H9 (cell line): Measurements from ENCODE around the gene CLBA1. TPM values are rescaled to one million over a fixed set of nuclear protein-coding genes. Genes with fewer than 3 reads are reported as not detected.
"Not testable (repeated sequence)": the region's sequence is repeated elsewhere in the genome, so short reads cannot be mapped to it uniquely, and the experiment has no call there.

ENCODE experiments used
- DNase-seq: peaks from one replicate; pipeline ENCODE4 v3.0.0-alpha.2; 2017
- H2AFZ ChIP-seq: one replicate; pipeline ENCODE4 v1.6.1; 2013; ENCODE audit warnings: mild to moderate bottlenecking, low read length, control low read depth, moderate library complexity
- H2AK5ac ChIP-seq: 2 replicates; pipeline ENCODE4 v1.6.1; 2013; ENCODE audit warnings: low read length, control low read depth, mixed read lengths; ENCODE audit not compliant: insufficient read length
- H2BK120ac ChIP-seq: one replicate; pipeline ENCODE4 v1.6.1; 2013; ENCODE audit warnings: low read depth, mild to moderate bottlenecking, low read length, control low read depth, inconsistent platforms; ENCODE audit not compliant: poor library complexity, severe bottlenecking
- H2BK12ac ChIP-seq: 2 replicates; pipeline ENCODE4 v1.6.1; 2013; ENCODE audit warnings: low read length, control low read depth, mixed read lengths, low read depth; ENCODE audit not compliant: insufficient read length
- H2BK15ac ChIP-seq: 2 replicates; pipeline ENCODE4 v1.6.1; 2013; ENCODE audit warnings: low read depth, low read length, control low read depth
- H2BK20ac ChIP-seq: one replicate; pipeline ENCODE4 v1.6.1; 2013; ENCODE audit warnings: low read depth, mild to moderate bottlenecking, low read length, control low read depth, inconsistent platforms; ENCODE audit not compliant: poor library complexity, severe bottlenecking
- H2BK5ac ChIP-seq: 2 replicates; pipeline ENCODE4 v1.6.1; 2013; ENCODE audit warnings: low read length, control low read depth, mixed read lengths; ENCODE audit not compliant: insufficient read length
- H3K14ac ChIP-seq: 2 replicates; pipeline ENCODE4 v1.6.1; 2013; ENCODE audit warnings: low read length, control low read depth; ENCODE audit not compliant: insufficient read depth
- H3K18ac ChIP-seq: 2 replicates; pipeline ENCODE4 v1.6.1; 2013; ENCODE audit warnings: low read depth, mild to moderate bottlenecking, mixed read lengths, low read length, control low read depth; ENCODE audit not compliant: insufficient read length
- H3K23ac ChIP-seq: 2 replicates; pipeline ENCODE4 v1.6.1; 2013; ENCODE audit warnings: low read length, control low read depth, mixed read lengths, low read depth; ENCODE audit not compliant: insufficient read length
- H3K23me2 ChIP-seq: 2 replicates; pipeline ENCODE4 v1.6.1; 2013; ENCODE audit warnings: low read depth, mild to moderate bottlenecking, mixed read lengths, low read length, control low read depth; ENCODE audit not compliant: insufficient read length, poor library complexity, severe bottlenecking
- H3K27ac ChIP-seq: 2 replicates; pipeline ENCODE4 v1.5.1; 2013; ENCODE audit warnings: low read length, control low read depth, mixed read lengths, low read depth; ENCODE audit not compliant: insufficient read length
- H3K27me3 ChIP-seq: 2 replicates; pipeline ENCODE4 v1.6.1; 2013; ENCODE audit warnings: low read length, control low read depth, inconsistent platforms; ENCODE audit not compliant: insufficient read depth
- H3K4ac ChIP-seq: 2 replicates; pipeline ENCODE4 v1.6.1; 2013; ENCODE audit warnings: low read depth, mild to moderate bottlenecking, control low read depth, inconsistent platforms, low read length, moderate library complexity
- H3K4me1 ChIP-seq: 2 replicates; pipeline ENCODE4 v1.6.1; 2013; ENCODE audit warnings: low read length, control low read depth, inconsistent platforms; ENCODE audit not compliant: insufficient read depth
- H3K4me2 ChIP-seq: 2 replicates; pipeline ENCODE4 v1.6.1; 2013; ENCODE audit warnings: low read length, control low read depth, mixed read lengths; ENCODE audit not compliant: insufficient read length, insufficient read depth
- H3K56ac ChIP-seq: 2 replicates; pipeline ENCODE4 v1.6.1; 2013; ENCODE audit warnings: low read depth, mild to moderate bottlenecking, mixed read lengths, low read length, control low read depth; ENCODE audit not compliant: insufficient read length
- H3K79me1 ChIP-seq: 2 replicates; pipeline ENCODE4 v1.6.1; 2013; ENCODE audit warnings: low read depth, mild to moderate bottlenecking, moderate library complexity, low read length, control low read depth, inconsistent platforms; ENCODE audit not compliant: insufficient read depth, poor library complexity, severe bottlenecking
- H3K79me2 ChIP-seq: 2 replicates; pipeline ENCODE4 v1.6.1; 2013; ENCODE audit warnings: low read length, control low read depth, inconsistent platforms; ENCODE audit not compliant: insufficient read depth
- H3K9ac ChIP-seq: 2 replicates; pipeline ENCODE4 v1.6.1; 2013; ENCODE audit warnings: low read length, control low read depth, mixed read lengths; ENCODE audit not compliant: insufficient read length; ENCODE audit errors: extremely low read depth
- H3K9me3 ChIP-seq: one replicate; pipeline ENCODE4 v1.6.1; 2013; ENCODE audit warnings: low read depth, low read length, inconsistent platforms; ENCODE audit not compliant: control insufficient read depth
- H3T11ph ChIP-seq: one replicate; pipeline ENCODE4 v1.6.1; 2013; ENCODE audit warnings: mild to moderate bottlenecking, low read length, control low read depth, inconsistent platforms
- H4K20me1 ChIP-seq: one replicate; pipeline ENCODE4 v1.6.1; 2013; ENCODE audit not compliant: control insufficient read depth, insufficient read length, insufficient read depth
- H4K5ac ChIP-seq: 2 replicates; pipeline ENCODE4 v1.6.1; 2013; ENCODE audit warnings: low read depth, mild to moderate bottlenecking, mixed read lengths, low read length, control low read depth; ENCODE audit not compliant: insufficient read length
- H4K8ac ChIP-seq: replicated peaks from 2 replicates; pipeline ENCODE4 v1.6.1; 2013; ENCODE audit warnings: low read length, control low read depth, mixed read lengths, low read depth; ENCODE audit not compliant: insufficient read length
- H4K91ac ChIP-seq: 2 replicates; pipeline ENCODE4 v1.6.1; 2013; ENCODE audit warnings: low read depth, mild to moderate bottlenecking, moderate library complexity, mixed read lengths, low read length, control low read depth; ENCODE audit not compliant: insufficient read length
- H3K27ac Mint-ChIP-seq, 3 experiments: 2 replicates in 2 of 3; 3 replicates in 1 of 3; pipeline ENCODE4 v1.8.0; 2020 to 2021; ENCODE audit warnings: mixed read lengths in 3 of 3, mild to moderate bottlenecking in 1 of 3, moderate library complexity in 1 of 3
- H3K27me3 Mint-ChIP-seq: 2 replicates; pipeline ENCODE4 v1.8.0; 2021; ENCODE audit warnings: low read depth, mild to moderate bottlenecking, moderate library complexity, mixed read lengths
- H3K36me3 Mint-ChIP-seq, 3 experiments: 2 replicates in 2 of 3; 3 replicates in 1 of 3; pipeline ENCODE4 v1.8.0; 2020 to 2021; ENCODE audit warnings: low read depth in 3 of 3, mixed read lengths in 3 of 3; ENCODE audit not compliant: insufficient read depth in 1 of 3
- H3K4me1 Mint-ChIP-seq, 2 experiments: 2 replicates each; pipeline ENCODE4 v1.8.0; 2020; ENCODE audit warnings: mixed read lengths in 2 of 2
- H3K4me3 Mint-ChIP-seq, 2 experiments: 2 replicates in 1 of 2; 3 replicates in 1 of 2; pipeline ENCODE4 v1.8.0; 2020 to 2021; ENCODE audit warnings: mild to moderate bottlenecking in 2 of 2, mixed read lengths in 2 of 2, moderate library complexity in 1 of 2
- H3K9me3 Mint-ChIP-seq, 2 experiments: 2 replicates in 1 of 2; 3 replicates in 1 of 2; pipeline ENCODE4 v1.8.0; 2020; ENCODE audit warnings: mild to moderate bottlenecking in 2 of 2, mixed read lengths in 2 of 2, moderate library complexity in 1 of 2
- WGBS: extraction: QIAGEN DNeasy Blood & Tissue Kit; methylation state at CpG from one replicate; pipeline ENCODE4 v1.1.7; 2013; ENCODE audit warnings: missing lambda C conversion rate, low lambda C conversion rate, mixed read lengths; ENCODE audit not compliant: insufficient read length; ENCODE audit errors: extremely low coverage; 5-methylcytosine and 5-hydroxymethylcytosine counted together
- total RNA-seq: library from RNA; stranded (reverse); gene quantifications from 2 replicates; pipeline ENCODE4 v1.2.1, GENCODE V29; 2021
- TF ChIP-seq, protein P1 (sequence below): fragments of 200-600 bp; sonication (generic); conservative IDR thresholded peaks from 3 replicates; pipeline ENCODE4 v1.8.0; 2021; ENCODE audit warnings: antibody characterized with exemption, mild to moderate bottlenecking

The CLBA1 gene
- total RNA-seq, 1 experiment from 2014 or later, result 2.4 TPM

DNA sequence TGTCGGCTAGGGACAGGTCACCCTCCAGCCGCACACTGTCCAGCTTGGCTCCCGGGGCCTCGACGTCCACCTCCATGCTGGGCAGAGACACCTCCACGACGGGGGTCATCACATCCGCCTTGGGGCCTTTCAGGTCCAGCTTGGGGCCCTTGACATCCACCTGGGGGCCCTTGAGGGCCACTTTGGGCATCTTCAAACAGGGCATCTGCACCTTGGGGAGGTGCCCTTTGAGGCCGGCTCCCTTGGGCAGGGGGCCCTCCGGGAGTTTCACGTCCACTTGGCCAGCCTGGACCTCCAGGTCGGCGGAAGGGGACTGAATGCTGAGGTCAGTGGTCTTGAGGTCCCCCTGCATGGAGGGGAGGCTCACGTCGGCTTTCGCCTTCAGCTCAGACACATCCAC lies 43.0 kb upstream of the CLBA1 start:
- Histone ChIP-seq H3K27me3 (no peaks in the 10 kb centered on the region; the same call in 1 of the 2 replicates), H3T11ph (no peak overlapping the region), H4K91ac (no peak overlapping the region), H2BK120ac (no peak overlapping the region), H3K23ac (no peak overlapping the region), H3K4me2 (no peak overlapping the region), H2BK5ac (no peak overlapping the region), H3K79me2 (no peaks in the 10 kb centered on the region), H2BK15ac (no peak overlapping the region), H3K27ac (no peak overlapping the region), H3K23me2 (no peaks in the 10 kb centered on the region), H3K4ac (no peak overlapping the region), H3K79me1 (no peaks in the 10 kb centered on the region), H3K9me3 (no peaks in the 10 kb centered on the region), H2AFZ (no peak overlapping the region), H3K56ac (no peak overlapping the region), H3K18ac (no peak overlapping the region), H4K8ac (no peak overlapping the region), H4K5ac (no peak overlapping the region), H4K20me1 (no peaks in the 10 kb centered on the region), H2BK20ac (no peak overlapping the region), H3K9ac (no peak overlapping the region), H3K4me1 (no peaks in the 10 kb centered on the region), H2BK12ac (no peak overlapping the region), H3K14ac (no peak overlapping the region), H2AK5ac (no peak overlapping the region)
- H3K9me3 Mint-ChIP-seq, result peaks cover 0 to 21% of the 10 kb centered on the region in 2 experiments; a peak in 3 of 5 replicates
- no peaks in the 10 kb centered on the region for H3K36me3 Mint-ChIP-seq
- H3K27ac Mint-ChIP-seq, result no peak overlapping the region
- TF ChIP-seq, protein P1, sequence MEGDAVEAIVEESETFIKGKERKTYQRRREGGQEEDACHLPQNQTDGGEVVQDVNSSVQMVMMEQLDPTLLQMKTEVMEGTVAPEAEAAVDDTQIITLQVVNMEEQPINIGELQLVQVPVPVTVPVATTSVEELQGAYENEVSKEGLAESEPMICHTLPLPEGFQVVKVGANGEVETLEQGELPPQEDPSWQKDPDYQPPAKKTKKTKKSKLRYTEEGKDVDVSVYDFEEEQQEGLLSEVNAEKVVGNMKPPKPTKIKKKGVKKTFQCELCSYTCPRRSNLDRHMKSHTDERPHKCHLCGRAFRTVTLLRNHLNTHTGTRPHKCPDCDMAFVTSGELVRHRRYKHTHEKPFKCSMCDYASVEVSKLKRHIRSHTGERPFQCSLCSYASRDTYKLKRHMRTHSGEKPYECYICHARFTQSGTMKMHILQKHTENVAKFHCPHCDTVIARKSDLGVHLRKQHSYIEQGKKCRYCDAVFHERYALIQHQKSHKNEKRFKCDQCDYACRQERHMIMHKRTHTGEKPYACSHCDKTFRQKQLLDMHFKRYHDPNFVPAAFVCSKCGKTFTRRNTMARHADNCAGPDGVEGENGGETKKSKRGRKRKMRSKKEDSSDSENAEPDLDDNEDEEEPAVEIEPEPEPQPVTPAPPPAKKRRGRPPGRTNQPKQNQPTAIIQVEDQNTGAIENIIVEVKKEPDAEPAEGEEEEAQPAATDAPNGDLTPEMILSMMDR, result no peak
- H3K4me1 Mint-ChIP-seq, result no peaks in the 10 kb centered on the region
- DNase-seq, result no peak
- peaks cover 36% of the 10 kb centered on the region for H3K27me3 Mint-ChIP-seq
- no peak overlapping the region for H3K4me3 Mint-ChIP-seq
- no CpG with 5 or more reads among the region's 16 CpGs for WGBS

DNA sequence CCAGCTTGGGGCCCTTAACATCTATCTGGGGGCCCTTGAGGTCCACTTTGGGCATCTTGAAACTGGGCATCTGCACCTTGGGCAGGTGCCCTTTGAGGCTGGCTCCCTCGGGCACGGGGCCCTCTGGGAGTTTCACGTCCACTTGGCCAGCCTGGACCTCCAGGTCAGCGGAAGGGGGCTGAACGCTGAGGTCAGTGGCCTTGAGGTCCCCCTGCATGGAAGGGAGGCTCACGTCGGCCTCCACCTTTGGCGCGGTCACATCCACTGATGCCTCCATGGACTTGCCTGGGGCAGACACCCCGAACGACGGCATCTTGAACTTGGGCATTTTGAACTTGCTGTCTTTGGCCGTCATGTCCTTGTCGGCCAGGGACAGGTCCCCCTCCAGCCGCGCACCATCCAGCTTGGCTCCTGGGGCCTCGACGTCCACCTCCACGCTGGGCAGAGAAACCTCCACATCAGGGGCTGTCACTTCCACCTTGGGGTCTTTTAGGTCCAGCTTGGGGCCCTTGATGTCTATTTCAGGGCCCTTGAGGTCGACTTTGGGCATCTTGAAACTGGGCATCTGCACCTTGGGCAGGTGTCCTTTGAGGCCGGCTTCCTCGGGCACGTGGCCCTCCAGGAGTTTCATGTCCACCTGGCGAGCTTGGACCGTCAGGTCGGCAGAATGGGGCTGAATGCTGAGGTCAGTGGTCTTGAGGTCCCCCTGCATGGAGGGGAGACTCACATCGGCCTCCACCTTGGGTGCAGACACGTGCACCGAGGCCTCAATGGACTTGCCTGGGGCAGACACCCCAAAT lies 42.2 kb upstream of the CLBA1 start:
- not testable (repeated sequence) for H2AFZ ChIP-seq, H3K9ac ChIP-seq, H2BK5ac ChIP-seq, H2BK20ac ChIP-seq, H3K27ac Mint-ChIP-seq, DNase-seq, H3K79me2 ChIP-seq, H2BK15ac ChIP-seq, H3K4me2 ChIP-seq, H3K4me1 Mint-ChIP-seq, H3K79me1 ChIP-seq, H2AK5ac ChIP-seq, H3T11ph ChIP-seq, H3K27ac ChIP-seq, H3K4me3 Mint-ChIP-seq, H3K18ac ChIP-seq, H3K9me3 ChIP-seq, H3K36me3 Mint-ChIP-seq, H3K23me2 ChIP-seq, H3K4me1 ChIP-seq, H3K14ac ChIP-seq, H4K5ac ChIP-seq, H4K20me1 ChIP-seq, H2BK120ac ChIP-seq, H3K56ac ChIP-seq, H2BK12ac ChIP-seq, H3K27me3 ChIP-seq, H3K4ac ChIP-seq, H3K23ac ChIP-seq, H4K8ac ChIP-seq, H4K91ac ChIP-seq
- Mint-ChIP-seq H3K9me3 (peaks cover 0 to 19% of the 10 kb centered on the region in 2 experiments; a peak in 2 of 5 replicates), H3K27me3 (peaks cover 28% of the 10 kb centered on the region)
- WGBS, result no CpG with 5 or more reads among the region's 29 CpGs
